HFFc6 (cell line): ENCODE data around the gene THSD7A. TPM values are rescaled to one million over a fixed set of nuclear protein-coding genes. Genes with fewer than 3 reads are reported as not detected.

Source experiments
- DNase-seq: peaks from one replicate; pipeline ENCODE4 v3.0.0-alpha.2; 2018
- H3K27ac Mint-ChIP-seq: 2 replicates; pipeline ENCODE4 v1.8.0; 2020; ENCODE audit warnings: mild to moderate bottlenecking, mixed read lengths
- H3K27me3 Mint-ChIP-seq: 2 replicates; pipeline ENCODE4 v1.8.0; 2021; ENCODE audit warnings: mild to moderate bottlenecking, moderate library complexity, mixed read lengths; ENCODE audit not compliant: insufficient read depth
- H3K36me3 Mint-ChIP-seq: 2 replicates; pipeline ENCODE4 v1.8.0; 2021; ENCODE audit warnings: low read depth, mixed read lengths
- H3K4me1 Mint-ChIP-seq: 2 replicates; pipeline ENCODE4 v1.8.0; 2020; ENCODE audit warnings: low read depth, mixed read lengths
- H3K4me3 Mint-ChIP-seq: 2 replicates; pipeline ENCODE4 v1.8.0; 2020; ENCODE audit warnings: mild to moderate bottlenecking, moderate library complexity, mixed read lengths
- H3K9me3 Mint-ChIP-seq: 2 replicates; pipeline ENCODE4 v1.8.0; 2020; ENCODE audit warnings: mild to moderate bottlenecking, mixed read lengths
- CTCF ChIP-seq: fragments of 200-600 bp; sonication (generic); IDR thresholded peaks from 2 replicates; pipeline ENCODE4 v1.5.0; 2021; ENCODE audit warnings: antibody characterized with exemption, mild to moderate bottlenecking
- long read RNA-seq: library from polyadenylated mRNA; unstranded; transcript quantifications from one replicate; pipeline ENCODE4 v2.0.0, GENCODE V29; 2019
- total RNA-seq, 6 experiments: library from RNA; stranded (reverse); fragmentation: NEBNext Ultra II Directional; extraction: Animal tissue kit (Norgen Biotek cat#: 25700); gene quantifications; 2 replicates in 1 of 6; 3 replicates in 5 of 6; pipeline ENCODE4 v1.2.3, GENCODE V29; 2021

The THSD7A gene
- total RNA-seq = not detected
- long read RNA-seq = 0 reads

GRCh38 chr7:11831736-11832495, at the start of gene THSD7A:
THSD7A (minus strand) TSS chr7:11832198; CDS start chr7:11831946, 252 bp downstream.
- no peak within 1 kb of the TSS for H3K27ac Mint-ChIP-seq
- H3K36me3 Mint-ChIP-seq = no peaks in the 10 kb centered on the region
- H3K4me1 Mint-ChIP-seq = no peaks in the 10 kb centered on the region
- H3K4me3 Mint-ChIP-seq = peak within 1 kb of the TSS; percentile 37
- TF ChIP-seq CTCF = no peak
- no peaks in the 10 kb centered on the region for H3K27me3 Mint-ChIP-seq
- H3K9me3 Mint-ChIP-seq = peaks cover 16% of the 10 kb centered on the region
- DNase-seq = no peak

- Mint-ChIP-seq H3K36me3 (no peaks in the 10 kb centered on the region), H3K27me3 (no peaks in the 10 kb centered on the region; the same call in 1 of the 2 replicates), H3K4me1 (no peaks in the 10 kb centered on the region), H3K4me3 (no peak overlapping the region), H3K9me3 (peaks cover 38% of the 10 kb centered on the region), H3K27ac (no peak overlapping the region)
- TF ChIP-seq CTCF = no peak
- DNase-seq = no peak
Observed at GRCh38 chr7:11881680-11882079, 49.7 kb upstream of the THSD7A start.

GRCh38 chr7:11875635-11876034, 43.6 kb upstream of the THSD7A start:
- Mint-ChIP-seq H3K36me3 (no peaks in the 10 kb centered on the region), H3K4me3 (no peak overlapping the region), H3K4me1 (no peaks in the 10 kb centered on the region), H3K27ac (no peak overlapping the region), H3K9me3 (peaks cover 45% of the 10 kb centered on the region), H3K27me3 (no peaks in the 10 kb centered on the region)
- no peak for TF ChIP-seq CTCF
- DNase-seq = no peak

- Mint-ChIP-seq H3K27me3 (no peaks in the 10 kb centered on the region), H3K36me3 (no peaks in the 10 kb centered on the region; the same call in 1 of the 2 replicates), H3K4me3 (no peak overlapping the region), H3K4me1 (no peaks in the 10 kb centered on the region), H3K27ac (no peak overlapping the region), H3K9me3 (peaks cover 53% of the 10 kb centered on the region)
- no peak for TF ChIP-seq CTCF
- no peak for DNase-seq
Observed at GRCh38 chr7:11865671-11866070, 33.7 kb upstream of the THSD7A start.

GRCh38 chr7:11858622-11859302, 26.8 kb upstream of the THSD7A start:
- no peak overlapping the region for H3K4me3 Mint-ChIP-seq
- peaks cover 33% of the 10 kb centered on the region for H3K9me3 Mint-ChIP-seq
- H3K27ac Mint-ChIP-seq = no peak overlapping the region
- TF ChIP-seq CTCF = no peak
- no peaks in the 10 kb centered on the region for H3K36me3 Mint-ChIP-seq
- H3K27me3 Mint-ChIP-seq = no peaks in the 10 kb centered on the region
- H3K4me1 Mint-ChIP-seq = no peaks in the 10 kb centered on the region
- DNase-seq = no peak
